T-cell (primary cell): Measurements from ENCODE around the gene ASIC3. TPM values are rescaled to one million over a fixed set of nuclear protein-coding genes. Genes with fewer than 3 reads are reported as not detected.
A peak's percentile ranks its signal among the peaks of the same experiment; 100 is the strongest.

ENCODE experiments used
- ATAC-seq, 4 experiments: fragments of 200-7000 bp in 3 of 4; fragments of 150-1000 bp in 1 of 4; cut with Tn5 transposase; replicated peaks in 1 of 4; 1 replicate in 3 of 4; 2 replicates in 1 of 4; pipeline ENCODE4 v1.10.0; 2021; ENCODE audit warnings: moderate library complexity in 3 of 4, mild to moderate bottlenecking in 2 of 4, moderate number of reproducible peaks in 1 of 4
- CTCF ChIA-PET, 2 donors: fragments of 300-600 bp; sonication (Branson Sonifier 250); formaldehyde crosslinking; loops; one replicate each; lab custom pipeline; 2022; ENCODE audit warnings: antibody characterized with exemption in 2 of 2; lab: Charles Lee
- POLR2A ChIA-PET, 2 donors: fragments of 300-600 bp; sonication (Branson Sonifier 250); formaldehyde crosslinking; loops; one replicate each; lab custom pipeline; 2022; ENCODE audit warnings: antibody characterized with exemption in 2 of 2; lab: Charles Lee
- DNase-seq, 35 experiments: peaks; one replicate each; pipeline versions ENCODE4 v3.0.0 to v3.0.0-alpha.2; 2013 to 2023
- H3K27ac ChIP-seq: one replicate; pipeline ENCODE4 v1.5.1; 2013; ENCODE audit warnings: low read length
- H3K27me3 ChIP-seq, 2 experiments: replicated peaks in 1 of 2; 1 replicate in 1 of 2; 2 replicates in 1 of 2; pipeline versions ENCODE4 v1.6.1 to v1.7.0; 2013; ENCODE audit warnings: low read length in 1 of 2, mixed read lengths in 1 of 2; ENCODE audit not compliant: control insufficient read depth in 2 of 2, insufficient read depth in 2 of 2; ENCODE audit errors: extremely low read depth in 1 of 2
- H3K36me3 ChIP-seq, 2 donors: 1 replicate in 1 of 2; 2 replicates in 1 of 2; pipeline versions ENCODE4 v1.6.1 to v1.7.0; 2013; ENCODE audit warnings: low read length in 1 of 2; ENCODE audit not compliant: control insufficient read depth in 2 of 2, insufficient read depth in 1 of 2; ENCODE audit errors: extremely low read depth in 1 of 2
- H3K4me1 ChIP-seq, 2 experiments: 1 replicate in 1 of 2; 2 replicates in 1 of 2; pipeline versions ENCODE4 v1.6.1 to v1.7.0; 2013; ENCODE audit warnings: low read length in 2 of 2, mixed read lengths in 1 of 2; ENCODE audit not compliant: insufficient read depth in 2 of 2, control insufficient read depth in 1 of 2; ENCODE audit errors: extremely low read depth in 1 of 2
- H3K4me3 ChIP-seq, 2 donors: 1 replicate in 1 of 2; 2 replicates in 1 of 2; pipeline versions ENCODE4 v1.5.1 to v1.7.0; 2013; ENCODE audit warnings: mild to moderate bottlenecking in 2 of 2, low read length in 1 of 2, moderate library complexity in 1 of 2; ENCODE audit not compliant: control insufficient read depth in 1 of 2; ENCODE audit errors: extremely low read depth in 1 of 2
- H3K9me3 ChIP-seq: 2 replicates; pipeline ENCODE4 v1.7.0; 2013
- H3K27ac Mint-ChIP-seq, 2 donors: one replicate each; pipeline ENCODE4 v1.8.0; 2020 to 2021; ENCODE audit warnings: mild to moderate bottlenecking in 2 of 2, mixed read lengths in 2 of 2
- H3K27me3 Mint-ChIP-seq, 2 donors: one replicate each; pipeline ENCODE4 v1.8.0; 2021 to 2022; ENCODE audit warnings: mixed read lengths in 2 of 2
- H3K36me3 Mint-ChIP-seq: one replicate; pipeline ENCODE4 v1.8.0; 2021; ENCODE audit warnings: mixed read lengths
- H3K4me1 Mint-ChIP-seq, 3 donors: one replicate each; pipeline ENCODE4 v1.8.0; 2020 to 2022; ENCODE audit warnings: mixed read lengths in 3 of 3, mild to moderate bottlenecking in 1 of 3
- H3K4me3 Mint-ChIP-seq, 3 donors: one replicate each; pipeline ENCODE4 v1.8.0; 2020 to 2022; ENCODE audit warnings: mild to moderate bottlenecking in 3 of 3, mixed read lengths in 3 of 3, moderate library complexity in 3 of 3
- H3K9me3 Mint-ChIP-seq, 3 donors: one replicate each; pipeline ENCODE4 v1.8.0; 2020 to 2022; ENCODE audit warnings: mixed read lengths in 3 of 3
- WGBS: methylation state at CpG from one replicate; pipeline ENCODE4 v1.1.5; 2013; ENCODE audit warnings: missing lambda C conversion rate; ENCODE audit not compliant: insufficient coverage; 5-methylcytosine and 5-hydroxymethylcytosine counted together
- total RNA-seq, 35 experiments: library from RNA in 6 of 35; stranded (reverse) in 6 of 35; fragments of 120-200 nt in 1 of 35; gene quantifications; one replicate each; pipeline versions ENCODE4 v1.2.1 to v1.2.4 and lab custom pipeline; 2013 to 2026

ASIC3 gene
- total RNA-seq, 5 donors from 2014 or later (not counting 1 experiment from before 2014, with no cell fraction given): 9.8 to 16.0 (median 11.9) TPM

DNA sequence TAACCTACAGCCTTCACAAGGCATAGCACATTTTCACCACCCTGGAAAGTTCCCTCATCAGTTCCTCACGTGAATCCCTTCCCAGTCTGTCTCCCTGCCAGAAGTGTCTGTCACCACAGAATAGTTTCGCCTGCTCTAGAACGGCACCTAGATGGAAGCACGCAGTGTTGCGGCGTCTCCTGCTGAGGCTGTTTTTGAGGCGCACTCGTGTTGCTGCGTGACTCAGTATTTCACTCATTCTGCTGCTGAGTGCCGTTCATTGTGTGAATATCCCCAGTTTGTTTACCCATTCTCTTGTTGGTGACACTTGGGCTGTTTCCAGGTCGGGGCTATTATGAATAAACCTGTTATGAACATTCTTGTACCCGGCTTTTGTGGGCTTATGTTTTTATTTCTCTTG, 44.8 kb upstream of the ASIC3 start:
- 93% methylated on average over 9 of the region's 12 CpGs for WGBS
- peaks cover 21 to 48% of the 10 kb centered on the region in 2 experiments for H3K4me1 ChIP-seq
- ATAC-seq (no peak), DNase-seq (no peak)
- no peak overlapping the region for H3K27ac ChIP-seq
- H3K9me3 ChIP-seq: no peaks in the 10 kb centered on the region
- peaks cover 0 to 4% of the 10 kb centered on the region in 2 donors for H3K36me3 ChIP-seq
- CTCF ChIA-PET: no interaction called here
- peaks cover 24 to 46% (median 33%) of the 10 kb centered on the region in 3 donors for H3K4me1 Mint-ChIP-seq
- no peaks in the 10 kb centered on the region for H3K36me3 Mint-ChIP-seq
- no peak overlapping the region for H3K4me3 ChIP-seq
- H3K9me3 Mint-ChIP-seq: no peaks in the 10 kb centered on the region
- H3K27me3 Mint-ChIP-seq: no peaks in the 10 kb centered on the region
- POLR2A ChIA-PET: interaction anchor here in 1 of 2 donors (0.6 kb wide), 1 partner anchor 637 kb away, joined by 3 read pairs; no protein-coding TSS in a partner anchor
- H3K27me3 ChIP-seq: peaks cover 0 to 5% of the 10 kb centered on the region in 2 experiments
- H3K27ac Mint-ChIP-seq: no peak overlapping the region
- no peak overlapping the region for H3K4me3 Mint-ChIP-seq

DNA sequence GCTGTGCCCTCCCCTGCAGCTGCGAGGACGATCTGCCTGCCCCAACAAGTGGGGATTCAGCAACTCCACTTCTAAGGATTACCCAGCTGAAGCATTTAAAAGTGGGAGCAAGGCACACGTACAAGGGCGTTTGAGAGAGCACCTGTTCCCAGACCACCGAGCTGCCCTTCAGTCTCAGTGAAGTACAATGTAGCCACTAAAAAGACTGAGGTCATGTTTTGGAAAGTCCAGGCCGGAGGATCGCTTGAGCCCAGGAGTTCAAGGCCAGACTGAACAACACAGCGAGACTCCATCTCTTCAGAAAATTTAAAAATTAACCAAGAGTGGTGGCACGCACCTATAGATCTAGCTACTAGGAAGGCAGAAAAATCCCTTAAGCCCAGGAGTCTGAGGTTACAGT, 42.8 kb upstream of the ASIC3 start:
- H3K4me1 ChIP-seq: peaks cover 23 to 48% of the 10 kb centered on the region in 2 experiments
- no peak for DNase-seq

DNA sequence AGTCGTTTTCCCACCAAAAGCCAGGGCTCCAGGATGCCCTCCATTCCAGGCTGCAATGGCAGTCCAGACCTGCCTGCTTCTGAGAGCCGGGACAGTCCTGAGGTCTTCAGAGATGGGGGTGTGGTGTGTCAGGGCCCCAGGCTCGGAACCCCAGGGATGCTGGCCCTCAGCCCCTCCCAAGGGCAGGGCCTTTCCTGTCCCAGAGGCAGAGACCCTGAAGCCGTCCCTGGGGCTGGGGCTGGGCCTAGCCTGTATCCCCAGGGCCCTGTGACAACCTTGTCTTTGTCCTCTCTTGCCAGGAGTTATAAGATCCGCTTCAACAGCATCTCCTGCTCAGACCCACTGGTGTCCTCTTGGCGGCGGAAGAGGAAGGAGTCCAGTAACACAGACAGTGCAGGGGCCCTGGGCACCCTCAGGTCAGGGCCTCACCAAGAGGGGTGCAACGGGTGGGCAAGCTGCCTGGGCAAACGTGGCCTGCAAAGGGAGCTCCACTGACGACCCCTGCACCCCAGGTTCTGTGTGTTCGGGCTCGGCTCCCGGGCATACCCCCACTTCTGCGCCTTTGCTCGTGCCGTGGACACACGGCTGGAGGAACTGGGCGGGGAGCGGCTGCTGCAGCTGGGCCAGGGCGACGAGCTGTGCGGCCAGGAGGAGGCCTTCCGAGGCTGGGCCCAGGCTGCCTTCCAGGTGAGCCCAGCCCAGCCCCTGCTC, 41.6 kb upstream of the ASIC3 start:
- Histone ChIP-seq H3K9me3 (no peaks in the 10 kb centered on the region), H3K27me3 (no peaks in the 10 kb centered on the region), H3K36me3 (no peaks in the 10 kb centered on the region), H3K27ac (peak overlapping the region; percentile 78), H3K4me1 (peaks cover 28 to 54% of the 10 kb centered on the region in 2 experiments), H3K4me3 (no peak overlapping the region)
- ChIA-PET CTCF (interaction anchor here in 1 of 2 donors (0.6 kb wide), 1 partner anchor 78 kb away, joined by 4 read pairs; no protein-coding TSS in a partner anchor), POLR2A (no interaction called here)
- H3K9me3 Mint-ChIP-seq: no peaks in the 10 kb centered on the region
- no peak for DNase-seq
- H3K4me1 Mint-ChIP-seq: peaks cover 36 to 56% (median 41%) of the 10 kb centered on the region in 3 donors
- 92% methylated on average over 20 of the region's 23 CpGs for WGBS
- H3K27ac Mint-ChIP-seq: peak overlapping the region in 1 of 2 donors; percentile 16
- H3K4me3 Mint-ChIP-seq: peak overlapping the region in 1 of 3 donors; percentile 76
- no peaks in the 10 kb centered on the region for H3K27me3 Mint-ChIP-seq
- H3K36me3 Mint-ChIP-seq: no peaks in the 10 kb centered on the region
- no peak for ATAC-seq

More for the DNA sequence above, 42.8 kb upstream of the ASIC3 start:
- H3K9me3 Mint-ChIP-seq: no peaks in the 10 kb centered on the region
- peak overlapping the region; percentile 46 to 59 for H3K27ac Mint-ChIP-seq
- H3K4me3 Mint-ChIP-seq: peak overlapping the region in 1 of 3 donors; percentile 41
- no peaks in the 10 kb centered on the region for H3K36me3 Mint-ChIP-seq
- Histone ChIP-seq H3K9me3 (no peaks in the 10 kb centered on the region), H3K27me3 (no peaks in the 10 kb centered on the region), H3K36me3 (peaks cover 0 to 4% of the 10 kb centered on the region in 2 donors), H3K4me3 (no peak overlapping the region), H3K27ac (no peak overlapping the region)
- ChIA-PET POLR2A (no interaction called here), CTCF (interaction anchor here in 1 of 2 donors (0.5 to 1.1 kb wide), 2 partner anchors 19 to 42 kb away, joined by 3 to 5 read pairs; no protein-coding TSS in a partner anchor)
- no peaks in the 10 kb centered on the region for H3K27me3 Mint-ChIP-seq
- no peak for ATAC-seq
- 79% methylated on average over 5 of the region's 9 CpGs for WGBS
- peaks cover 28 to 49% (median 34%) of the 10 kb centered on the region in 3 donors for H3K4me1 Mint-ChIP-seq

DNA sequence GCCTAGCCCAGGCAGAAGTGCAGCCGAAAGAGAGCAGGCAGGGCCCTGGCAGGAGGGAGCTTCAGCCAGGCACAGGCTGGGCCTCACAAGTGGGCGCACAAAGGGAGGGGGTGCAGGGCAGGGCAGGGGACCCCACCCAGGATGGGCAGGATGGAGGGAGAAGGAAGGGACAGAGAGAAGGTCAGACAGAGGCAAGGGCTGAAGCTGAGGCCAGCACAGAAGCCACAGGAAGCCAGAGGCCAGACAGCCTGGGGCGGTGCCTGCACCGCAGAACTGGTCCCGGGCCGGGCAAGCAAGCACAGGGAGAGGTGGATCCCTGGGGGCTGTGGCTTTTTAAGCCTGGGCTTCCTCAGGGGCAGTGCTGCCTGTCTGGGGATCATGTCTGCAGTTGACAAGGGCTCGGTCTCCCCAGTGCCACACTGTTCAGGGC, 40.8 kb upstream of the ASIC3 start:
- Histone ChIP-seq H3K27ac (peak overlapping the region; percentile 78), H3K27me3 (no peaks in the 10 kb centered on the region), H3K4me1 (peaks cover 31 to 59% of the 10 kb centered on the region in 2 experiments), H3K36me3 (no peaks in the 10 kb centered on the region), H3K4me3 (peak overlapping the region in 1 of 2 donors; percentile 55), H3K9me3 (no peaks in the 10 kb centered on the region)
- ChIA-PET POLR2A (no interaction called here), CTCF (interaction anchor here in 1 of 2 donors (0.9 to 2.0 kb wide), 3 partner anchors 11 to 589 kb away, joined by 3 to 9 read pairs (median 3); no protein-coding TSS in a partner anchor)
- no peaks in the 10 kb centered on the region for H3K9me3 Mint-ChIP-seq
- H3K27me3 Mint-ChIP-seq: peaks cover 0 to 2% of the 10 kb centered on the region in 2 donors
- DNase-seq (no peak), ATAC-seq (no peak)
- 40% methylated on average over 7 of the region's 7 CpGs for WGBS
- H3K4me1 Mint-ChIP-seq: peaks cover 44 to 63% (median 48%) of the 10 kb centered on the region in 3 donors
- peak overlapping the region; percentile 86 to 92 for H3K27ac Mint-ChIP-seq
- H3K36me3 Mint-ChIP-seq: peaks cover 3% of the 10 kb centered on the region
- peak overlapping the region; percentile 76 to 82 (median 77) for H3K4me3 Mint-ChIP-seq

DNA sequence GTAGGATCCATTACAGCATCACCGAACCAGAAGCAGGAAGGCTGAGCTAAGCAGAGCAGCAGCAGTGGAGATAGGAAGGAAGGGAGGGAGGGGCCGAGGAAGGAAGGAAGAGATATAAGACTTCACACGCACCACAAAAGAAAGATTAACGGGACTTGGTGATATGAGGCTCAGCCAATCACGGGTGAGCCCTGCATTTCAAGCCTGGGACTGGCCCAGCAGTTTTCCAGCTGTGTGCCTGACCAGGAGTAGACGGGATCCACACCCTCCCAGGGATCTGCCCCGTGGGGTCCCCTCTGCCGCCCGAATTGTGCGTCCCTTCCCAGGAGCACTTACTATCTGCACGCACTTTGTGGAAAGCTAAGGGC, 40.2 kb upstream of the ASIC3 start:
- ChIA-PET CTCF (interaction anchor here (0.6 to 2.0 kb wide), 9 partner anchors 10 to 590 kb away, joined by 3 to 9 read pairs (median 3); no protein-coding TSS in a partner anchor), POLR2A (interaction anchor here in 1 of 2 donors (0.6 kb wide), 1 partner anchor 11 kb away, joined by 3 read pairs; no protein-coding TSS in a partner anchor)
- peak overlapping the region; percentile 76 to 82 (median 77) for H3K4me3 Mint-ChIP-seq
- Histone ChIP-seq H3K4me1 (peaks cover 36 to 66% of the 10 kb centered on the region in 2 experiments), H3K9me3 (no peaks in the 10 kb centered on the region), H3K27ac (peak overlapping the region; percentile 78), H3K27me3 (peaks cover 0 to 2% of the 10 kb centered on the region in 2 experiments), H3K36me3 (no peaks in the 10 kb centered on the region), H3K4me3 (peak overlapping the region; percentile 48 to 55)
- H3K9me3 Mint-ChIP-seq: no peaks in the 10 kb centered on the region
- peaks cover 5% of the 10 kb centered on the region for H3K36me3 Mint-ChIP-seq
- H3K27me3 Mint-ChIP-seq: peaks cover 0 to 2% of the 10 kb centered on the region in 2 donors
- peak in 8 of 35 experiments; percentile 23 to 70 (median 40) for DNase-seq
- H3K27ac Mint-ChIP-seq: peak overlapping the region; percentile 86 to 92
- peaks cover 50 to 70% (median 54%) of the 10 kb centered on the region in 3 donors for H3K4me1 Mint-ChIP-seq
- WGBS: 0% methylated on average over 3 of the region's 11 CpGs
- ATAC-seq: peak; percentile 64 to 74 (median 70)
